ENCODE measurements around the gene CDH4. TPM values are rescaled to one million over a fixed set of nuclear protein-coding genes. Genes with fewer than 3 reads are reported as not detected.

Gene CDH4
- total RNA-seq, 2 donors from 2014 or later: 0.06 TPM; not detected in 1

DNA sequence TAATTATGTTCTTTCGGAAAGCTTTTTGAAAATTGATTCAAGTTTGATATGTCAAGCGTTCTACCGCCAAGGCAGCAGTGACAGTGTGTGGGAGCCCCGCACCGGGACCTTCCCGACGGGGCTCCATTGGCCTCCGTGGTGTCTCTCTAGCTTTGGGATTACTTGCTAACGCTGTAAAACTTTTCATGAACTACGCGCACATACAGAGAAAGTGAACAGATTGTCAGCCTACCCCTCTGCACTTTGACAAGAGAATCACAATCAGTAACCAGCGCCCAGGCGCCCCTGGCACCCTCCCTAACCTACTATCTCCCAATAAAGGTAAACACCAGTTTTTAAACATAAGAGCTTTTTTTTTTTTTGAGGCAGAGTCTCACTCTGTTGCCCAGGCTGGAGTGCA lies 274.8 kb downstream of the CDH4 start:
- intact Hi-C loops (cut with DNase I, micrococcal nuclease): no loop called here
- DNase-seq (no peak), ATAC-seq (no peak)

GRCh38 chr20:61527626-61528025 lies 275.6 kb downstream of the CDH4 start:
- no peak for DNase-seq
- no peak for ATAC-seq
- intact Hi-C loops (cut with DNase I, micrococcal nuclease): no loop called here

DNA sequence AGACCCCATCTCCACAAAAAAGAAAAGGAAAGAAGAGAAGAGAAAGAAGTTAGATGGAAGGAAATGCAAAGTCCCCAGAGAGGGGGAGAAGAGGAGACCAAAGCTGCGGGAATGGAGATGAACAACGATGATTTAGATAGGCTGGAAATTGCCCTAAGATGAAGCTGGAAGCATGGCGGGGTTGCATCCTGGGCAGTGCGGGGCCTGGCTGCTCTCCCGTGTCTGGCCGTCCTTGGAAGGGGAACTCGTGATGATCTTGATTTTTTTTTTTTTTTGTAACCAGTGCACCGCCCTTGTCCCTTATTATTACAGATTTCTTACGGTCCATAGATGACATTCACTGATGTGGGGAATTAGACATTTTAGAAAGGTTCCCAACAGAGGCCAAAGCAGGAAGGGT lies 276.5 kb downstream of the CDH4 start:
- DNase-seq: no peak

DNA sequence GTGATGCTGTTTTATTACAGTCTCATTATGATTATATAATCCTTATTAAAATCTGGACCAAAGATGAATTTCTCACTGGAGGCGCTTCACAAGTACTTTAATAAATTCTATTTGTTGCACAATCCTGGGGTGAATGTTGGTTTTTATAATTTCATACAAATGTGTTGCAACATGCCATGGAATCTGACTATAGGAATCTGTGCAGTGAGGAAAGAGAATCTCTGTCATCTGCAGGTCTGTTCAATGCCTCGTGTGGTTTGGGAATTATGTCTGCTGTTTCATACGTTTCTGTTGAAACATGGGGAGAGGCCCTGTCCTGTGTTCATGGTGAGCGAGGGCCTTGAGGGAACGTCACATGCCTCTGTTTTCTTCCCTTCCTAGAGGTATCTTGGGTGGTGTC lies 277.3 kb downstream of the CDH4 start:
- ATAC-seq (no peak), DNase-seq (no peak)
- intact Hi-C loops (cut with DNase I, micrococcal nuclease): no loop called here

More for the DNA sequence above, 276.5 kb downstream of the CDH4 start:
- ATAC-seq: no peak
- intact Hi-C loops (cut with DNase I, micrococcal nuclease): no loop called here

GRCh38 chr20:61531553-61532345 lies 279.7 kb downstream of the CDH4 start:
- intact Hi-C loops (cut with DNase I, micrococcal nuclease): no loop called here
- ATAC-seq: no peak
- DNase-seq: no peak

DNA sequence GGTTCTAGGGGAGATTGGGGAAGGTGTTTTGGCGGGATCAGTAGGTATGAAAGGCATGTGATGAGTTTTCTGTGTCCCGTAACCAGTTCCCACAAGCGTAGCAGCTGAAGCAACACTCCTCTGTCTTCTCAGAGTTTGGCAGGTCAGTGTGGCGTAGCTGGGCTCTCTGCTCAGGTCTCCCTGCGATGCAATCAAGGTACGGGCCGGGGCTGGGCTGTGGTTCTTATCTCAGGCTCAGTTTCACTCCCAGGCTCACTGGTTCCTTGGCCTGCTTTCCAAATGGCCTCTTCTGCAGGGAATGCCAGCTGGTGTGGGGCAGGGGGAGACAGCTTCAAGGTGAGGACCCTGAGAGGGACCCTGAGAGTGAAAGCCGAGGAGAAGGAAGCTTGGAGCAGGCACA lies 280.7 kb downstream of the CDH4 start:
- intact Hi-C loops (cut with DNase I, micrococcal nuclease): no loop called here
- no peak for ATAC-seq
- no peak for DNase-seq

- ATAC-seq (no peak), DNase-seq (no peak)
- intact Hi-C loops (cut with DNase I, micrococcal nuclease): no loop called here
Measured at GRCh38 chr20:61533231-61533631, 281.2 kb downstream of the CDH4 start.

GRCh38 chr20:61534346-61534745 lies 282.3 kb downstream of the CDH4 start:
- ATAC-seq (no peak), DNase-seq (no peak)
- intact Hi-C loops (cut with DNase I, micrococcal nuclease): no loop called here

DNA sequence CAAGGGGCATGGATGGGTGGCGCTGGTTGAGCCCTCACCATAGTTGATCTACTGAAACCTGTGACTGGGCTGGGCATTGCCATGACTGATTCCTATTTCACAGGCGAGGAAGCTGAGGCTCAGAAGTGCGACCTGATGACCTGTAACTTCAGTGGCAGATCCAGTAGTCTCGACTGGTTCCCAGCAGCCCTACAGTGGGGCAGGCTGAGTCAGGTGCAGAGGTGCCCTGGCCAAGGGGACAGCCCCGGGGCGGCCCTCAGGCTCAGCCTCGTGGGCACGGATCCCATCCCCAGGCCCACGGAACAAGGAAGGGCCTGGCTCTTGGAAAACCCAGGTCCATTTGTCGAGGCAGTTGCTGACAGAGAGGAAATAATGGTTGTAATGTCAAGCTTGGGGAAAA lies 283.0 kb downstream of the CDH4 start:
- intact Hi-C loops (cut with DNase I, micrococcal nuclease): no loop called here
- ATAC-seq (no peak), DNase-seq (no peak)

- intact Hi-C loops (cut with DNase I, micrococcal nuclease): no loop called here
- DNase-seq: no peak
- ATAC-seq: no peak
Measured at GRCh38 chr20:61535536-61535935, 283.5 kb downstream of the CDH4 start.

- intact Hi-C loops (cut with DNase I, micrococcal nuclease): no loop called here
- DNase-seq: no peak
- no peak for ATAC-seq
Measured at GRCh38 chr20:61535956-61536355, 283.9 kb downstream of the CDH4 start.

DNA sequence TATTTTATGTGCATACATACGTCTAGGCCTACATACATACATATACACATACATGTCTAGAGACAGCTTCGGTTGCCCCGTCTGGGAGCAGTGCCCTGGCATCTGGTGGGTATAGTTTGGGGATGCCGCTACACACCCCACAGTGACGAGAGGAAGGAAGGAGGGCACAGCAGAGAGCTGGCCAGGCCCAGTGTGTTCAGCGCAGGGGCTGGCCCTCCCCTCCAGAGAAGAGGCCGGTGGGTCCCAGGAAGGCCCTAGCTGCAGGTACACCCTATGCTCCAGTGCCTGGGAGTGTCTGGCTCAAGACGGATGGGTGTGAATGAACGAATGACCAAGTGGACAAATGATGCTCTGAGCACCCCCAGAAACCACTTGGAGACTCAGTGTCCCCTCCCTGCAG lies 284.6 kb downstream of the CDH4 start:
- no peak for DNase-seq
- intact Hi-C loops (cut with DNase I, micrococcal nuclease): no loop called here
- ATAC-seq: no peak

DNA sequence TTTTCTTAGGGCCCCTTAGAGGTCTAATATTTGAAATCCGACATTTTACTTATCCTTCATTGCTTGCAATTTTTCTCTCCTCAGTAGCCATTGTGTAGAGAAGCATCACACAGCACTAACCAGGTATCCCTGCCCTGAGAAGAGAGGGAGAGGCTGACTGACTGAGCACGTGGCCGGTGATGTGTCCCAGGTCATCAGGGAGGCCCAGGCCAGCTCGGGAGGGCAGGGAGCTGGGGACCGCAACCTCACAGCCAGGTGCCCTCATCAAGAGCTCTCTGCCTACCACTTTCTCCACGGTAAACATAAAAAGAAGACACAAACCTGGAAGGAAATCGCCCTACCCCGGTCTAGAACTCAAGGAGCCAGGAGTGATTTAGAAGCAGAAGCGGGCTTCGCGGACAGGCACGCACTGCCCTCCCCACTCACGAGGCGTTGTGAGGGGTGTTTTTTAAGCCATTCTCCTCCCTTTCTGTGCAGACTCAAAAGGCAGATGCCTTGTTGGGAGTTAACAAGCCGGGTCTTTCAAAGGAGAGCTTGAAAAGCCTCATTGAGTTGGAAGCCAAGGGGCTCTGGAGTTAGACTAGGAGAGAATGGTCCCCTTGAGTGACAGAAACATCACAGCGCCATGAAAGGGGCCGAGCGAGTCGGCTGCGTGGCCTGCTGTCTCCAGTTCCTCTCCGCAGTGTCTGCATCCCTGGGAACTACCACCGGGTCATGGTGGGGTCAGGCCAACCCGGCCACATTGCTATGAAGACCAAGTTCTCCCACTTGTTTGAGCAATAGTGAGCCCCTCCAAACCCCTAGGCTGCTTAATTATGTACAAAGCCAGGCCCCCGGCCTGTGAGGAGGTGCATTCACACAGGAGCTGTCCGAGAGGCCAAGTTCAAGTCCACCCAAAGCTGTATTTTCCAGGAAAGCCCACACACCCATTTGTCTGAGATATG lies 285.4 kb downstream of the CDH4 start:
- no peak for DNase-seq
- no peak for ATAC-seq

DNA sequence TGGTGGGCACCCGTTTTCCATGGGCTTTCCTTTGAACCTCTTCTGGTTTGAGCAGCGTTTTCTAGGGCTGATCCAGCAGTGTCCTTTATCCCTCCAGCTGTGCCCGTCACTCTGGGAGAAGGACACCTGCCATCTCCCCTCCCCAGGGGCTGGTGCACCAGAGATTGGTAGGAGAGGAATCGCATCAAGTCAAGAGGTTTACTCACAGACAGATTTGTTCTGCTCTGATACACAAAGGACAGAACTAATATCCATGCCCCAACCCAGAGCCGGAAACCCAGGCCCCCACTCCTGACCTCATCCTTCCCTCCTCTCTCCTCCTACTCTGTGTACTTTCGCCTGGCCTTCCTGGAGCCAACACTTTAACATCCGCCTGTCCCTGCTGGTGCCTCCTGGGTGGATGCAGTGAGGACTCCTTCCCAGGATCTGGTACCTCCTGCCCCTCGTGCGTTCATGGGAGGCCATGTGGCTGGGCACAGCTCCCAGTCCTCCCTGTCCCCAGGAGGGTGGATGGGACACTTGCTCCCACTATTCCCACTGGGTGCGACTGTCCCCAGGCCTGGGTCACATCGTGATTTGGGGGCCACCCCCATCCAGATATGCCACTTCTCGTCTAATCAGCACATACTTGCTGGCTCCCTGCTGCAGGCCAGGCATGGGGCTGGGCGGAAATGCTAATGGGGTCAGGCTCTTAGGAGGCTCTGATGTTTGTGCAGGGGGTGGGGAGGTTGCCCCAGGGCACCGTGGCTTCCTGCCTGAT lies 286.3 kb downstream of the CDH4 start:
- intact Hi-C loops (cut with DNase I, micrococcal nuclease): no loop called here
- DNase-seq (no peak), ATAC-seq (no peak)

More for the DNA sequence above, 285.4 kb downstream of the CDH4 start:
- intact Hi-C loops (cut with DNase I, micrococcal nuclease): no loop called here

- DNase-seq (no peak), ATAC-seq (no peak)
- intact Hi-C loops (cut with DNase I, micrococcal nuclease): no loop called here
Measured at GRCh38 chr20:61538943-61539265, 286.8 kb downstream of the CDH4 start.

DNA sequence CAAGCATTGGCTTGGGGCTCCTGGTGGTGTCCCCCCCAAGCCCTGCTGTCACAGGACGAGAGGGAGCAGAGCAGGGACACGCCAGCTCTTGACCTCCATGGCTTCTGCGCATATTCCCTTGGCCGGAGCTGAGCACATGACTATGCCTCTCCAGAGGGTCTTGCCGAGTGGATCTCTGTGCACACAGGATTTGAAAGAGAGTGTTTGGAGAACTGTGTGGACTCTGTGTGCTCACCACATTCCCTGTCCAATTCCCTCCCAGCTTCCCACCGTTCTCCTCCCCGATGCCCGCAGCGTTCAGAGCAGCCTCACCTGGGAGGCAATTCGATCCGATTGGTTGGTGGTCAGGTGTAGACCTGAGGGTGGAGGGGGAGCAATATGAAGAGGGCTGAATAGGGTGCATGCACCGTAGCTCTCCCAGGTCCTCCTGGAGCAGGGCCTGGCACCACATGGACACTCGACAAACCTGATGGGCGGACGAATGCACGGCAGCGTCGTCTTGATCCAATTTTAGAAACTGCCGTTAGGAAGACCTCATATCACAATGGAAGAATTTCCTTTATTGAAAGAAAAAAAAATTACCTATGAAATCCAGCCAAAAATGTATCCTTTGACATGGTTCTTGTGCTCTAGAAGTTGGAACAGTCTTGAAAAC lies 287.8 kb downstream of the CDH4 start:
- ATAC-seq (no peak), DNase-seq (no peak)
- intact Hi-C loops (cut with DNase I, micrococcal nuclease): no loop called here

GRCh38 chr20:61541537-61541936 lies 289.5 kb downstream of the CDH4 start:
- ATAC-seq (no peak), DNase-seq (no peak)
- intact Hi-C loops (cut with DNase I, micrococcal nuclease): no loop called here

GRCh38 chr20:61543086-61543485 lies 291.0 kb downstream of the CDH4 start:
- DNase-seq: no peak
- intact Hi-C loops (cut with DNase I, micrococcal nuclease): no loop called here
- ATAC-seq: no peak
